K562 (cell line): ENCODE results near the gene SLC25A36. TPM values are rescaled to one million over a fixed set of nuclear protein-coding genes. Genes with fewer than 3 reads are reported as not detected.

Experiments
- ATAC-seq: fragments of 200-7000 bp; cut with Tn5 transposase; 3 replicates; pipeline ENCODE4 v1.9.1; 2020; ENCODE audit warnings: moderate library complexity
- BruUV-seq: library from RNA; stranded (reverse); fragments of 400-500 nt; replicated peaks from 2 replicates; lab custom pipeline; 2021; lab: Mats Ljungman, UMichigan
- CTCF ChIA-PET: fragments of 300-600 bp; formaldehyde crosslinking; extraction: SDS; loops from one replicate; lab custom pipeline; 2021; ENCODE audit warnings: low intra/inter-chr PET ratio; lab: Yijun Ruan, JAX
- POLR2A ChIA-PET: fragments of 300-600, 350-650 bp; sonication (Branson Sonifier 250); formaldehyde crosslinking; extraction: SDS; loops from one replicate; lab custom pipeline; 2021; ENCODE audit warnings: antibody characterized with exemption, inconsistent platforms; lab: Yijun Ruan, JAX
- DNase-seq, 4 experiments: peaks; one replicate each; pipeline versions ENCODE4 v3.0.0 to v3.0.0-alpha.2; 2011 to 2018; ENCODE audit warnings: low spot score in 3 of 4, mixed read lengths in 3 of 4; ENCODE audit errors: extremely low read depth in 1 of 4
- FAIRE-seq: peaks from 2 replicates; lab custom pipeline; 2011; peaks lifted over from hg19 to GRCh38; lab: Jason Lieb, UNC
- H2AFZ ChIP-seq: 2 replicates; pipeline ENCODE4 v1.6.0; 2011; ENCODE audit warnings: low read depth, low read length, control low read depth, inconsistent platforms
- H3K27ac ChIP-seq: fragments of 200-600 bp; 3 replicates; pipeline ENCODE4 v1.8.0; 2011; ENCODE audit warnings: low read depth, mild to moderate bottlenecking, control low read depth, inconsistent platforms, low read length, moderate library complexity, mixed read lengths; ENCODE audit errors: extremely low read depth
- H3K27me3 ChIP-seq, 2 experiments: fragments of 300-600 bp in 1 of 2; 2 replicates in 1 of 2; 3 replicates in 1 of 2; pipeline versions ENCODE4 v1.6.0 to v1.8.0; 2011; ENCODE audit warnings: inconsistent platforms in 2 of 2, low read length in 2 of 2, mild to moderate bottlenecking in 1 of 2, mixed read lengths in 1 of 2, moderate library complexity in 1 of 2; ENCODE audit not compliant: control insufficient read depth in 2 of 2, insufficient read depth in 2 of 2
- H3K36me3 ChIP-seq: fragments of 300-600 bp; 3 replicates; pipeline ENCODE4 v1.8.0; 2011; ENCODE audit warnings: mild to moderate bottlenecking, low read length, inconsistent platforms; ENCODE audit not compliant: control insufficient read depth, insufficient read depth
- H3K4me1 ChIP-seq, 2 experiments: fragments of 200-600 bp in 1 of 2; replicated peaks in 1 of 2; 2 replicates in 1 of 2; 3 replicates in 1 of 2; pipeline versions ENCODE4 v1.5.1 to v1.8.0; 2011; ENCODE audit warnings: inconsistent platforms in 2 of 2, low read length in 2 of 2, mild to moderate bottlenecking in 1 of 2, mixed read lengths in 1 of 2, moderate library complexity in 1 of 2; ENCODE audit not compliant: control insufficient read depth in 2 of 2, insufficient read depth in 2 of 2
- H3K4me2 ChIP-seq: 2 replicates; pipeline ENCODE4 v1.6.1; 2011; ENCODE audit warnings: low read length, control low read depth, inconsistent platforms, mixed read lengths; ENCODE audit not compliant: insufficient read depth
- H3K4me3 ChIP-seq: fragments of 200-600 bp; sonication (generic), shearing (Covaris generic); 2 replicates; pipeline ENCODE4 v1.5.1; 2016; ENCODE audit warnings: control low read depth, inconsistent platforms
- H3K79me2 ChIP-seq: fragments of 200-600 bp; 3 replicates; pipeline ENCODE4 v1.8.0; 2011; ENCODE audit warnings: low read length, inconsistent platforms; ENCODE audit not compliant: control insufficient read depth, insufficient read depth
- H3K9ac ChIP-seq, 2 experiments: 2 replicates each; pipeline versions ENCODE4 v1.6.0 to v1.6.1; 2011; ENCODE audit warnings: low read depth in 2 of 2, low read length in 2 of 2, control low read depth in 1 of 2, inconsistent platforms in 1 of 2, mild to moderate bottlenecking in 1 of 2, mixed read lengths in 1 of 2; ENCODE audit not compliant: insufficient read depth in 1 of 2
- H3K9me1 ChIP-seq: one replicate; pipeline ENCODE4 v1.6.0; 2011; ENCODE audit warnings: inconsistent platforms, mild to moderate bottlenecking, low read length, moderate library complexity; ENCODE audit not compliant: control insufficient read depth, insufficient read depth
- H3K9me3 ChIP-seq: replicated peaks from 2 replicates; pipeline ENCODE4 v1.5.1; 2011; ENCODE audit warnings: low read depth, low read length, inconsistent platforms; ENCODE audit not compliant: control insufficient read depth, insufficient read depth
- H4K20me1 ChIP-seq: replicated peaks from 2 replicates; pipeline ENCODE4 v1.6.1; 2011; ENCODE audit warnings: low read length, inconsistent platforms, mixed read lengths; ENCODE audit not compliant: control insufficient read depth, insufficient read depth
- DIDO1 ChIP-seq: fragments of 450-650 bp; IDR thresholded peaks from 2 replicates; pipeline ENCODE4 v1.6.1; 2016; ENCODE audit warnings: low read depth, missing biosample characterization, missing genetic modification characterization
- RBM25 ChIP-seq: fragments of 200-400 bp; formaldehyde crosslinking; IDR thresholded peaks from 2 replicates; pipeline ENCODE4 v1.6.1; 2018; ENCODE audit warnings: low read length, low read depth, moderate library complexity; ENCODE audit not compliant: severe bottlenecking
- ZNF280B ChIP-seq: fragments of 250-450 bp; sonication (Bioruptor Pico); IDR thresholded peaks from 2 replicates; pipeline ENCODE4 v1.5.1; 2021; ENCODE audit warnings: mild to moderate bottlenecking
- WGBS: fragments of 100-300 bp; shearing (Covaris generic); methylation state at CpG from one replicate; pipeline ENCODE4 v1.1.6; 2016; ENCODE audit warnings: low coverage, mixed read lengths; ENCODE audit not compliant: insufficient coverage; ENCODE audit errors: missing lambda C conversion rate; 5-methylcytosine and 5-hydroxymethylcytosine counted together
- in situ Hi-C: fragments of 300-500 bp; cut with MboI; formaldehyde crosslinking; loops from 4 replicates; pipeline ENCODE4 v1.15.0; 2018; ENCODE audit warnings: inconsistent platforms, mixed read lengths
- intact Hi-C: fragments of 100-400 bp; cut with micrococcal nuclease; formaldehyde crosslinking; loops from 2 replicates; pipeline ENCODE4 v1.14.2; 2022
- polyA plus RNA-seq, 8 experiments: library from polyadenylated mRNA; depleted of rRNA in 4 of 8; stranded (reverse) in 5 of 8; unstranded in 3 of 8; fragments of >200 nt; fragmentation: Nextera tagmentation in 2 of 8; fragmentation: Illumina TruSeq in 1 of 8; extraction: Ambion mirVana in 2 of 8; extraction: Trizol in 1 of 8; gene quantifications; 2 replicates each; pipeline versions ENCODE4 v1.2.1 to v1.2.3, GENCODE V29; 2011 to 2014; ENCODE audit warnings: inconsistent platforms in 1 of 8, missing spikeins in 1 of 8
- total RNA-seq, 7 experiments: library from RNA; depleted of rRNA in 6 of 7; stranded (reverse); fragments of >200 nt in 6 of 7; fragmentation: Illumina TruSeq in 2 of 7; extraction: Trizol in 2 of 7; gene quantifications; 2 replicates each; pipeline versions ENCODE4 v1.2.1 to v1.2.3, GENCODE V29; 2011 to 2021; ENCODE audit warnings: low replicate concordance in 1 of 7

Gene SLC25A36
- total and polyA plus RNA-seq, 9 of the 15 experiments (the other 6 are each of a cell fraction or from before 2014, with no cell fraction given), result 12.0 to 95.3 (median 43.3) TPM

GRCh38 chr3:141020143-141020830 lies 78.7 kb downstream of the SLC25A36 start:
- TF ChIP-seq DIDO1 (tag) (no peak), ZNF280B (CRISPR knock-in tag) (no peak), RBM25 (peak; percentile 13)
- TF ChIP-seq, all 486 proteins: peak for 1
- no peak overlapping the region for H3K9ac ChIP-seq
- in situ Hi-C loops, result loop anchor here (25.0 kb wide), 1 partner anchor 167 kb away; no protein-coding TSS in a partner anchor
- ATAC-seq, result no peak
- H3K36me3 ChIP-seq, result no peaks in the 10 kb centered on the region
- peaks cover 3 to 26% of the 10 kb centered on the region in 2 experiments; a peak in 3 of 5 replicates for H3K27me3 ChIP-seq
- H3K79me2 ChIP-seq, result no peaks in the 10 kb centered on the region
- no peak overlapping the region for H3K4me3 ChIP-seq
- no peak for FAIRE-seq
- no peak overlapping the region for H3K4me2 ChIP-seq
- intact Hi-C loops, result no loop called here
- no peaks in the 10 kb centered on the region for H3K9me3 ChIP-seq
- POLR2A ChIA-PET, result interaction anchor here (0.8 kb wide), 1 partner anchor 13 kb away, joined by 3 read pairs; no protein-coding TSS in a partner anchor
- CTCF ChIA-PET, result no interaction called here
- no peak for DNase-seq
- H3K27ac ChIP-seq, result no peak overlapping the region
- no peaks in the 10 kb centered on the region for H4K20me1 ChIP-seq
- H2AFZ ChIP-seq, result no peak overlapping the region
- no peaks in the 10 kb centered on the region; a peak in 1 of 5 replicates for H3K4me1 ChIP-seq
- H3K9me1 ChIP-seq, result no peaks in the 10 kb centered on the region
- BruUV-seq, result no TSS peak
- WGBS, result 0% methylated on average over 5 of the region's 5 CpGs
